ENCODE measurements around the gene EPB41L5.

- TF ChIP-seq CTCF (conservative IDR thresholded peaks at IDR 0.05; ENCODE audit: low read length) (peak; percentile 79), EZH2phosphoT487 (IDR thresholded peaks at IDR 0.05; ENCODE audit: borderline replicate concordance, low read depth, low read length) (no peak)
Measured at GRCh38 chr2:120206022-120206581, 193.2 kb downstream of the EPB41L5 start.
